HepG2 (cell line): ENCODE results near the gene NEK6. TPM values are rescaled to one million over a fixed set of nuclear protein-coding genes. Genes with fewer than 3 reads are reported as not detected.

Source experiments
- ATAC-seq: fragments of 200-7000 bp; cut with Tn5 transposase; 3 replicates; pipeline ENCODE4 v1.9.1; 2020; ENCODE audit warnings: mild to moderate bottlenecking, moderate library complexity
- BruUV-seq: library from RNA; stranded (reverse); fragments of 400-500 nt; replicated peaks from 2 replicates; lab custom pipeline; 2021; lab: Mats Ljungman, UMichigan
- CTCF ChIA-PET: fragments of 300-600 bp; formaldehyde crosslinking; extraction: SDS; loops from one replicate; lab custom pipeline; 2021; ENCODE audit warnings: low total read pairs, inconsistent platforms, low intra/inter-chr PET ratio; lab: Yijun Ruan, JAX
- POLR2A ChIA-PET: fragments of 350-600 bp; sonication (Branson Sonifier 250); formaldehyde crosslinking; loops from one replicate; lab custom pipeline; 2020; ENCODE audit warnings: antibody characterized with exemption, inconsistent platforms; lab: Yijun Ruan, JAX
- DNase-seq: peaks from one replicate; pipeline ENCODE4 v3.0.0-alpha.2; 2015; ENCODE audit warnings: low spot score
- FAIRE-seq: peaks from 3 replicates; lab custom pipeline; 2011; peaks lifted over from hg19 to GRCh38; lab: Jason Lieb, UNC
- H2AFZ ChIP-seq: one replicate; pipeline ENCODE4 v1.6.1; 2011; ENCODE audit warnings: low read length, inconsistent platforms
- H3K27ac ChIP-seq: fragments of 300-600 bp; 3 replicates; pipeline ENCODE4 v1.8.0; 2011; ENCODE audit warnings: mixed run types, mild to moderate bottlenecking, mixed read lengths, low read length, inconsistent platforms; ENCODE audit not compliant: insufficient read depth; ENCODE audit errors: extremely low read length
- H3K27me3 ChIP-seq, 2 experiments: fragments of 200-600 bp in 1 of 2; 2 replicates in 1 of 2; 3 replicates in 1 of 2; pipeline versions ENCODE4 v1.6.0 to v1.8.0; 2011; ENCODE audit warnings: low read length in 2 of 2, mild to moderate bottlenecking in 2 of 2, moderate library complexity in 2 of 2, inconsistent platforms in 1 of 2; ENCODE audit not compliant: insufficient read depth in 2 of 2, control insufficient read depth in 1 of 2
- H3K36me3 ChIP-seq, 2 experiments: fragments of 200-600 bp in 1 of 2; replicated peaks in 1 of 2; 2 replicates in 1 of 2; 3 replicates in 1 of 2; pipeline versions ENCODE4 v1.5.1 to v1.8.0; 2011; ENCODE audit warnings: low read length in 2 of 2, inconsistent platforms in 1 of 2; ENCODE audit not compliant: insufficient read depth in 2 of 2, control insufficient read depth in 1 of 2
- H3K4me1 ChIP-seq: 2 replicates; pipeline ENCODE4 v1.5.1; 2012; ENCODE audit warnings: low read length, inconsistent platforms; ENCODE audit not compliant: insufficient read depth
- H3K4me2 ChIP-seq: 2 replicates; pipeline ENCODE4 v1.6.0; 2011; ENCODE audit warnings: low read depth, low read length, inconsistent platforms
- H3K4me3 ChIP-seq, 3 experiments: fragments of 200-600 bp in 1 of 3; sonication (generic), shearing (Covaris generic) in 1 of 3; replicated peaks in 1 of 3; 2 replicates each; pipeline ENCODE4 v1.5.1; 2011 to 2016; ENCODE audit warnings: low read length in 3 of 3, inconsistent platforms in 2 of 3, low read depth in 2 of 3, mild to moderate bottlenecking in 2 of 3, control low read depth in 1 of 3, mixed read lengths in 1 of 3; ENCODE audit not compliant: insufficient read depth in 1 of 3
- H3K79me2 ChIP-seq: one replicate; pipeline ENCODE4 v1.6.1; 2011; ENCODE audit warnings: low read length, inconsistent platforms; ENCODE audit not compliant: insufficient read depth
- H3K9ac ChIP-seq: 2 replicates; pipeline ENCODE4 v1.6.0; 2011; ENCODE audit warnings: mild to moderate bottlenecking, low read depth, low read length, inconsistent platforms; ENCODE audit not compliant: insufficient read depth
- H3K9me3 ChIP-seq: 2 replicates; pipeline ENCODE4 v1.5.1; 2012; ENCODE audit warnings: mild to moderate bottlenecking, low read length
- H4K20me1 ChIP-seq: 2 replicates; pipeline ENCODE4 v1.6.0; 2011; ENCODE audit warnings: inconsistent platforms, mild to moderate bottlenecking, low read length, moderate library complexity; ENCODE audit not compliant: insufficient read depth
- ZFP82 ChIP-seq: sonication (generic); formaldehyde crosslinking; IDR thresholded peaks from 2 replicates; pipeline ENCODE4 v1.5.1; 2020; ENCODE audit warnings: mild to moderate bottlenecking, missing genetic modification reagents, borderline replicate concordance
- WGBS: methylation state at CpG from one replicate; pipeline ENCODE4 v1.1.6; 2017; ENCODE audit warnings: low lambda C conversion rate; 5-methylcytosine and 5-hydroxymethylcytosine counted together
- in situ Hi-C: cut with HindIII; loops from 2 replicates; pipeline ENCODE4 v1.10.0; 2017; ENCODE audit warnings: low pct_unique_long_range_greater_than_20kb; ENCODE audit not compliant: extremely low pct_ligation_motif_present
- intact Hi-C: fragments of 100-400 bp; cut with micrococcal nuclease; formaldehyde crosslinking; loops from one replicate; pipeline ENCODE4 v1.10.0; 2022; ENCODE audit not compliant: unreplicated experiment
- polyA plus RNA-seq, 8 experiments: library from polyadenylated mRNA; depleted of rRNA in 3 of 8; stranded (reverse) in 7 of 8; unstranded in 1 of 8; fragments of >200 nt; fragmentation: Illumina TruSeq in 4 of 8; extraction: Trizol in 4 of 8; gene quantifications; 2 replicates each; pipeline versions ENCODE4 v1.2.1 to v1.2.3, GENCODE V29; 2011 to 2016; ENCODE audit warnings: low read depth in 4 of 8, missing spikeins in 1 of 8, mixed read lengths in 1 of 8; ENCODE audit not compliant: insufficient read depth in 1 of 8
- total RNA-seq, 5 experiments: library from RNA; depleted of rRNA; stranded (reverse); fragments of >200 nt; fragmentation: Illumina TruSeq; extraction: Trizol; gene quantifications; 2 replicates each; pipeline ENCODE4 v1.2.3, GENCODE V29; 2016; ENCODE audit warnings: low read depth in 1 of 5
- TF ChIP-seq, protein P1 (sequence below): sonication (generic); formaldehyde crosslinking; IDR thresholded peaks from 2 replicates; pipeline ENCODE4 v1.5.1; 2020; ENCODE audit warnings: mild to moderate bottlenecking, missing genetic modification reagents, moderate library complexity

The NEK6 gene
- total and polyA plus RNA-seq, 2 of the 13 experiments (the other 11 are each of a cell fraction or from before 2014, with no cell fraction given), result 30.4 to 119 TPM

DNA sequence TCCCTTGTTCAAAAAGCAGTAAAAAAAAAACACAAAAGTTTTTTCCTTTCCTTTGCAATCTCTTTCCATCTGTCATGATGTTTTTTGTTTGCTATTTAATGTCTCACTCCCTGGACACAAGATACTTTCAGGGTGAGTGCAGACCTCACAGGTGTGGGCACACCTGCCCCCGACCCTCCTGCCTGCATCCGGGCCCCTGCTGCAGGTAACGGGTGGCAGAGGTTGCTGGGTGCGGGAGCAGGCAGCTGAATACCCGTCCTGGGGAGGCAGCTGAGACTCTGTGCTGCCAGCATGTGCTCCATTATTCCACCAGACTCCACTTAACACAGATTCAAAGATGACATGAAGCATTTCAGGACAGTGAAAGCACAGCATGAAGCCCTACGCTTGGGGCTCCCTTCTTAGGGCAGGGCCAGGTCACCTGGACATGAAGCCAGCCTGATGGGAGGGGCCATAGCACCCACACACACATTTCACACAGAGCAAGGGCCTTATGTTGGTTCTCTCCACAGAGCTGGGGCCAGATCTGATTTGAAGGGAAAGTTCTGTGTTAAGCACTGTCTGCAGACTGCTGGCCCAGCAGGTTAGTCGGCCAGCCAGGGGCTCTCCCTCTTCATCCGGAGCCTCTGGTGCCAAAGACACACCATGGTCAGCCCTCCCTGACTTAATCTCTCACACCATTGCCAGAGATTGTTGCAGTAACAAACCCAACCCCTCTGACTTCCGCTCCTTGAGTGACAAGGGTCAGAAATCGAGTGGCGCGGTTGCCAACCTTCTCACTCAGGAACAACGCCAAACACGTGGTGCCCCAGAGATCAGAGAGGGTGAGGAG, 13.0 kb downstream of the NEK6 start:
- H3K4me3 ChIP-seq, result no peak overlapping the region
- H3K79me2 ChIP-seq, result peaks cover 99% of the 10 kb centered on the region
- intact Hi-C loops, result no loop called here
- peaks cover 84% of the 10 kb centered on the region for H3K4me1 ChIP-seq
- ChIA-PET CTCF (no interaction called here), POLR2A (no interaction called here)
- FAIRE-seq, result no peak
- ATAC-seq, result no peak
- no TSS peak for BruUV-seq
- DNase-seq, result no peak
- H3K27ac ChIP-seq, result no peak overlapping the region
- no peak overlapping the region for H3K9ac ChIP-seq
- in situ Hi-C loops, result no loop called here
- H3K36me3 ChIP-seq, result peaks cover 16 to 82% of the 10 kb centered on the region in 2 experiments
- TF ChIP-seq, protein P1, sequence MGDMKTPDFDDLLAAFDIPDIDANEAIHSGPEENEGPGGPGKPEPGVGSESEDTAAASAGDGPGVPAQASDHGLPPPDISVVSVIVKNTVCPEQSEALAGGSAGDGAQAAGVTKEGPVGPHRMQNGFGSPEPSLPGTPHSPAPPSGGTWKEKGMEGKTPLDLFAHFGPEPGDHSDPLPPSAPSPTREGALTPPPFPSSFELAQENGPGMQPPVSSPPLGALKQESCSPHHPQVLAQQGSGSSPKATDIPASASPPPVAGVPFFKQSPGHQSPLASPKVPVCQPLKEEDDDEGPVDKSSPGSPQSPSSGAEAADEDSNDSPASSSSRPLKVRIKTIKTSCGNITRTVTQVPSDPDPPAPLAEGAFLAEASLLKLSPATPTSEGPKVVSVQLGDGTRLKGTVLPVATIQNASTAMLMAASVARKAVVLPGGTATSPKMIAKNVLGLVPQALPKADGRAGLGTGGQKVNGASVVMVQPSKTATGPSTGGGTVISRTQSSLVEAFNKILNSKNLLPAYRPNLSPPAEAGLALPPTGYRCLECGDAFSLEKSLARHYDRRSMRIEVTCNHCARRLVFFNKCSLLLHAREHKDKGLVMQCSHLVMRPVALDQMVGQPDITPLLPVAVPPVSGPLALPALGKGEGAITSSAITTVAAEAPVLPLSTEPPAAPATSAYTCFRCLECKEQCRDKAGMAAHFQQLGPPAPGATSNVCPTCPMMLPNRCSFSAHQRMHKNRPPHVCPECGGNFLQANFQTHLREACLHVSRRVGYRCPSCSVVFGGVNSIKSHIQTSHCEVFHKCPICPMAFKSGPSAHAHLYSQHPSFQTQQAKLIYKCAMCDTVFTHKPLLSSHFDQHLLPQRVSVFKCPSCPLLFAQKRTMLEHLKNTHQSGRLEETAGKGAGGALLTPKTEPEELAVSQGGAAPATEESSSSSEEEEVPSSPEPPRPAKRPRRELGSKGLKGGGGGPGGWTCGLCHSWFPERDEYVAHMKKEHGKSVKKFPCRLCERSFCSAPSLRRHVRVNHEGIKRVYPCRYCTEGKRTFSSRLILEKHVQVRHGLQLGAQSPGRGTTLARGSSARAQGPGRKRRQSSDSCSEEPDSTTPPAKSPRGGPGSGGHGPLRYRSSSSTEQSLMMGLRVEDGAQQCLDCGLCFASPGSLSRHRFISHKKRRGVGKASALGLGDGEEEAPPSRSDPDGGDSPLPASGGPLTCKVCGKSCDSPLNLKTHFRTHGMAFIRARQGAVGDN (CRISPR knock-in tag), result 0 out of 2 replicates have a peak, but pooled peaks have one; percentile 13
- TF ChIP-seq ZFP82 (CRISPR knock-in tag), result no peak
- TF ChIP-seq, all 625 proteins: peak for 1
- Histone ChIP-seq H3K27me3 (no peaks in the 10 kb centered on the region), H2AFZ (no peak overlapping the region), H4K20me1 (peaks cover 98% of the 10 kb centered on the region), H3K9me3 (no peaks in the 10 kb centered on the region), H3K4me2 (no peak overlapping the region)
- 93% methylated on average over 12 of the region's 14 CpGs for WGBS
